Measurements from ENCODE around the gene EP400. TPM values are rescaled to one million over a fixed set of nuclear protein-coding genes. Genes with fewer than 3 reads are reported as not detected.

Gene EP400
- polyA plus RNA-seq, 3 donors: 39.4 to 46.1 (median 41.1) TPM

GRCh38 chr12:132116709-132117557 lies 167.2 kb downstream of the EP400 start:
- no peak for DNase-seq (ENCODE audit: extremely low read depth in 1 of 11, low read depth in 9 of 11, low spot score in 4 of 11)

GRCh38 chr12:132117558-132117875 lies 167.8 kb downstream of the EP400 start:
- no peak for DNase-seq (ENCODE audit: extremely low read depth in 1 of 11, low read depth in 9 of 11, low spot score in 4 of 11)

GRCh38 chr12:132118876-132119275 lies 169.1 kb downstream of the EP400 start:
- DNase-seq (ENCODE audit: extremely low read depth in 1 of 11, low read depth in 9 of 11, low spot score in 4 of 11): peak in 1 of 11 donors; percentile 15

GRCh38 chr12:132121283-132121682 lies 171.5 kb downstream of the EP400 start:
- no peak for DNase-seq (ENCODE audit: extremely low read depth in 1 of 11, low read depth in 9 of 11, low spot score in 4 of 11)

GRCh38 chr12:132123970-132124765 lies 174.4 kb downstream of the EP400 start:
- DNase-seq (ENCODE audit: extremely low read depth in 1 of 11, low read depth in 9 of 11, low spot score in 4 of 11): no peak

- DNase-seq (ENCODE audit: extremely low read depth in 1 of 11, low read depth in 9 of 11, low spot score in 4 of 11): no peak
Observed at GRCh38 chr12:132124766-132125425, 175.2 kb downstream of the EP400 start.

GRCh38 chr12:132125736-132126135 lies 176.0 kb downstream of the EP400 start:
- DNase-seq (ENCODE audit: extremely low read depth in 1 of 11, low read depth in 9 of 11, low spot score in 4 of 11): no peak

GRCh38 chr12:132127041-132127440 lies 177.3 kb downstream of the EP400 start:
- no peak for DNase-seq (ENCODE audit: extremely low read depth in 1 of 11, low read depth in 9 of 11, low spot score in 4 of 11)

GRCh38 chr12:132129007-132129406 lies 179.3 kb downstream of the EP400 start:
- no peak for DNase-seq (ENCODE audit: extremely low read depth in 1 of 11, low read depth in 9 of 11, low spot score in 4 of 11)

- no peak for DNase-seq (ENCODE audit: extremely low read depth in 1 of 11, low read depth in 9 of 11, low spot score in 4 of 11)
Observed at GRCh38 chr12:132130690-132131089, 180.9 kb downstream of the EP400 start.

Other genes starting within 250 kb of the EP400 start
- gene SFSWAP, start 238.9 kb upstream of the EP400 start, polyA plus RNA-seq (ENCODE audit: insufficient read length in 3 of 3): 10 to 100 TPM; 43.9 to 61.8 (median 44.8) TPM
- 1 to 10 TPM in 2 of 3 donors, under 1 TPM in 1; 0.81 to 2.5 (median 1.2) TPM for gene MMP17, start 121.5 kb upstream of the EP400 start, polyA plus RNA-seq (ENCODE audit: insufficient read length in 3 of 3)
- gene ULK1, start 55.3 kb upstream of the EP400 start, polyA plus RNA-seq (ENCODE audit: insufficient read length in 3 of 3): 10 to 100 TPM; 23.7 to 44.8 (median 37.8) TPM
- gene PUS1, start 20.7 kb upstream of the EP400 start, polyA plus RNA-seq (ENCODE audit: insufficient read length in 3 of 3): 10 to 100 TPM; 13.9 to 22.7 (median 18.0) TPM
- 10 to 100 TPM; 14.8 to 24.3 (median 20.1) TPM for gene DDX51, start 194.4 kb downstream of the EP400 start, polyA plus RNA-seq (ENCODE audit: insufficient read length in 3 of 3)
- gene NOC4L, start 194.5 kb downstream of the EP400 start, polyA plus RNA-seq (ENCODE audit: insufficient read length in 3 of 3): 10 to 100 TPM; 12.5 to 21.0 (median 18.7) TPM

Measured in renal cortex interstitium (tissue), 11 donors.